ENCODE measurements around the gene STK40. TPM values are rescaled to one million over a fixed set of nuclear protein-coding genes. Genes with fewer than 3 reads are reported as not detected.
A peak's percentile ranks its signal among the peaks of the same experiment; 100 is the strongest.

Gene STK40
- total and polyA plus RNA-seq, 2 donors from 2014 or later: 30.9 to 39.2 TPM

DNA sequence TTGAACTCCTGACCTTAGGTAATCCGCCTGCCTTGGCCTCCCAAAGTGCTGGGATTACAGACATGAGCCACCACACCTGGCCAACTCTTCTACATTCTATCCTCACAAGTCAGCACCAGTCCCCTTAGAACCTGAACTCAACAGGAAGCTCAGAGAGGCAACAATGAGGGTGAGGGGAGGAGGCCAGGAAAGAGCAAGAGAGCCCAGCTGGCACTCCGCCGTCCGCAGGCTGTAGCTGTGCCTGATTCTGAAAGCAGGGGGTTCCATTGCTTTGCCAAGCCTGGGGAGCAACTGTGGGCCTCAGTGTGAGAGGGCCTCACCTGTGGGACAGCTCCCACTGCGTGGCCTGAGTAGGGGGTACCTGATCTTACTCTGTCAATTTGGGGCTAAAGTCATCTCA lies 18.7 kb downstream of the STK40 start:
- Histone ChIP-seq H3K4me3 (ENCODE audit: low read length in 3 of 3) (no peak overlapping the region), H3K27ac (ENCODE audit: low read depth in 2 of 2, low read length in 2 of 2) (no peak overlapping the region), H3K9me3 (ENCODE audit: control insufficient read depth in 2 of 3, insufficient read depth in 1 of 3, low read length in 3 of 3) (no peaks in the 10 kb centered on the region), H3K36me3 (ENCODE audit: control insufficient read depth in 2 of 3, insufficient read depth in 3 of 3, low read length in 3 of 3) (peaks cover 0 to 12% (median 10%) of the 10 kb centered on the region in 3 donors), H3K9ac (ENCODE audit: low read length in 3 of 3) (no peak overlapping the region), H3K4me1 (ENCODE audit: control insufficient read depth in 2 of 3, insufficient read depth in 2 of 3, low read depth in 1 of 3, low read length in 3 of 3) (peaks cover 0 to 20% (median 11%) of the 10 kb centered on the region in 3 donors), H3K27me3 (ENCODE audit: control insufficient read depth, insufficient read depth, low read length) (no peaks in the 10 kb centered on the region)
- DNase-seq (no peak), FAIRE-seq (no peak)
- TF ChIP-seq, protein P1, sequence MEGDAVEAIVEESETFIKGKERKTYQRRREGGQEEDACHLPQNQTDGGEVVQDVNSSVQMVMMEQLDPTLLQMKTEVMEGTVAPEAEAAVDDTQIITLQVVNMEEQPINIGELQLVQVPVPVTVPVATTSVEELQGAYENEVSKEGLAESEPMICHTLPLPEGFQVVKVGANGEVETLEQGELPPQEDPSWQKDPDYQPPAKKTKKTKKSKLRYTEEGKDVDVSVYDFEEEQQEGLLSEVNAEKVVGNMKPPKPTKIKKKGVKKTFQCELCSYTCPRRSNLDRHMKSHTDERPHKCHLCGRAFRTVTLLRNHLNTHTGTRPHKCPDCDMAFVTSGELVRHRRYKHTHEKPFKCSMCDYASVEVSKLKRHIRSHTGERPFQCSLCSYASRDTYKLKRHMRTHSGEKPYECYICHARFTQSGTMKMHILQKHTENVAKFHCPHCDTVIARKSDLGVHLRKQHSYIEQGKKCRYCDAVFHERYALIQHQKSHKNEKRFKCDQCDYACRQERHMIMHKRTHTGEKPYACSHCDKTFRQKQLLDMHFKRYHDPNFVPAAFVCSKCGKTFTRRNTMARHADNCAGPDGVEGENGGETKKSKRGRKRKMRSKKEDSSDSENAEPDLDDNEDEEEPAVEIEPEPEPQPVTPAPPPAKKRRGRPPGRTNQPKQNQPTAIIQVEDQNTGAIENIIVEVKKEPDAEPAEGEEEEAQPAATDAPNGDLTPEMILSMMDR (IDR thresholded peaks at IDR 0.05; ENCODE audit: borderline replicate concordance, extremely low read depth, insufficient read depth): no peak
- intact Hi-C loops (cut with DNase I): no loop called here

DNA sequence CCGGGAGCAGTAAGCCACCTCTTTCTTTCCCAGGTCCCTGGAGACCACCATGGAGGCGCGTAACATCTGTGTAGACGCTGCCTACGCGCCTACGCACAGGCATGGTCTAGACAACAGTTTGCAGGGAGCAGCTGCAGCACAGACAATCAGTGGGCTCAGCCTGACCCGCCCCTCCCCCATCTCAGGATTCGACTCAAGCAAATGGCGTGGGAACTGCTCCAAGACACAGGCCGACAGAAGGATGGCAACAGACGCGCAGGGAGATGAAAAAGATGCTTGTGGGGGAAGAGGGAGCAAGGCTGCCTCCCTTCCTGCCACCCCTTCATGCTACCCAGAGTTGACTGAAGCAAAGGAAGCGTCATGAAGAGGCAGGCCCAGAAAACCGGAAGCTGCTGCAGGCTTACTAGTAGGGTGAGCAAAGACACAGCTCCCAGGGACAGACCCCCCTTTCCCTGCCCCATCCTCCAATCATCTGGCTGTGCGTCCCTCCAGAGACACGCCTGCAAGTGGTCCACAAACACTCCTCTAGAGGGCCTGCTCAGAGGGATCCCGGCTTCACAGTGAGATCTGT lies 19.5 kb downstream of the STK40 start:
- H3K27ac ChIP-seq (ENCODE audit: low read depth in 2 of 2, low read length in 2 of 2): peak overlapping the region in 1 of 2 donors; percentile 40
- no peaks in the 10 kb centered on the region for H3K9me3 ChIP-seq (ENCODE audit: control insufficient read depth in 2 of 3, insufficient read depth in 1 of 3, low read length in 3 of 3)
- peaks cover 0 to 17% (median 6%) of the 10 kb centered on the region in 3 donors for H3K4me1 ChIP-seq (ENCODE audit: control insufficient read depth in 2 of 3, insufficient read depth in 2 of 3, low read depth in 1 of 3, low read length in 3 of 3)
- peaks cover 0 to 14% (median 10%) of the 10 kb centered on the region in 3 donors for H3K36me3 ChIP-seq (ENCODE audit: control insufficient read depth in 2 of 3, insufficient read depth in 3 of 3, low read length in 3 of 3)
- no peaks in the 10 kb centered on the region for H3K27me3 ChIP-seq (ENCODE audit: control insufficient read depth, insufficient read depth, low read length)
- peak in 4 of 5 donors; percentile 68 to 94 (median 78) for DNase-seq
- no peak overlapping the region for H3K9ac ChIP-seq (ENCODE audit: low read length in 3 of 3)
- TF ChIP-seq, protein P1 (IDR thresholded peaks at IDR 0.05; ENCODE audit: borderline replicate concordance, extremely low read depth, insufficient read depth): no peak
- intact Hi-C loops (cut with DNase I): no loop called here
- no peak overlapping the region for H3K4me3 ChIP-seq (ENCODE audit: low read length in 3 of 3)
- no peak for FAIRE-seq

DNA sequence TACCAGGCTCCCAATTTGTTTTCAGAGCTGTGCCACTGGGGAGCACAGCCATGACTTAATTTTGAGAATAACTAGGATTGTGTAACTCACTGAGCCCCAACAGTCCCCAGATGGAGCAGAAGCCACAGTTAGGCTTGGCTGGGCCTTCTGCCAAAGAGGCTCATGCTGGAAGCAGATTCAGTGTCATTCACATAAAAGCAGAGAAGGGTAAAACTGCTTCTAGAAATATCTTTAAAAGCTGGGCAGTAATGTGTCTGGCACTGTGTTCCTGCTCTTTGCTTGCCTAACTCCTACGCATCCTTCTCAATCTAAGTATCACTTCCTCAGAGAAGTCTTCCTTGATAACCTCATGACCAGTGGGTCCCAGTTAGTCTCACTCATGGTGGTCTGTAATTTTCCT lies 20.3 kb downstream of the STK40 start:
- Histone ChIP-seq H3K9me3 (ENCODE audit: control insufficient read depth in 2 of 3, insufficient read depth in 1 of 3, low read length in 3 of 3) (no peaks in the 10 kb centered on the region), H3K4me1 (ENCODE audit: control insufficient read depth in 2 of 3, insufficient read depth in 2 of 3, low read depth in 1 of 3, low read length in 3 of 3) (peaks cover 0 to 17% (median 6%) of the 10 kb centered on the region in 3 donors), H3K9ac (ENCODE audit: low read length in 3 of 3) (no peak overlapping the region), H3K27ac (ENCODE audit: low read depth in 2 of 2, low read length in 2 of 2) (no peak overlapping the region), H3K27me3 (ENCODE audit: control insufficient read depth, insufficient read depth, low read length) (no peaks in the 10 kb centered on the region), H3K36me3 (ENCODE audit: control insufficient read depth in 2 of 3, insufficient read depth in 3 of 3, low read length in 3 of 3) (peaks cover 0 to 14% (median 10%) of the 10 kb centered on the region in 3 donors), H3K4me3 (ENCODE audit: low read length in 3 of 3) (no peak overlapping the region)
- TF ChIP-seq, protein P1 (IDR thresholded peaks at IDR 0.05; ENCODE audit: borderline replicate concordance, extremely low read depth, insufficient read depth): no peak
- intact Hi-C loops (cut with DNase I): no loop called here
- FAIRE-seq (no peak), DNase-seq (no peak)
